HepG2 (cell line): Measurements from ENCODE around the gene RABGGTA. TPM values are rescaled to one million over a fixed set of nuclear protein-coding genes. Genes with fewer than 3 reads are reported as not detected.

Experiments used
- BHLHE40 ChIP-seq: IDR thresholded peaks from 2 replicates; pipeline ENCODE4 v1.6.1; 2011; ENCODE audit warnings: low read length, improper control_type of control experiment
- NKX3-1 ChIP-seq: sonication (generic); formaldehyde crosslinking; IDR thresholded peaks from 2 replicates; pipeline ENCODE4 v1.5.0; 2020; ENCODE audit warnings: missing genetic modification reagents
- NONO ChIP-seq, 2 experiments: fragments of 450-650 bp in 1 of 2; sonication (generic) in 1 of 2; formaldehyde crosslinking in 1 of 2; IDR thresholded peaks in 1 of 2; conservative IDR thresholded peaks in 1 of 2; 2 replicates each; pipeline versions ENCODE4 v1.6.1 to v1.8.0; 2017 to 2022; ENCODE audit warnings: mild to moderate bottlenecking in 1 of 2, missing genetic modification reagents in 1 of 2, moderate library complexity in 1 of 2
- RFXANK ChIP-seq: IDR thresholded peaks from 2 replicates; pipeline ENCODE4 v1.6.1; 2016
- TCF7L2 ChIP-seq: IDR thresholded peaks from 2 replicates; pipeline ENCODE4 v1.6.1; 2011; ENCODE audit warnings: mild to moderate bottlenecking, low read depth, low read length, moderate library complexity
- TEAD2 ChIP-seq: sonication (generic); formaldehyde crosslinking; IDR thresholded peaks from 2 replicates; pipeline ENCODE4 v1.9.0; 2021; ENCODE audit warnings: missing genetic modification reagents
- XRCC5 ChIP-seq: fragments of 200-400 bp; formaldehyde crosslinking; optimal IDR thresholded peaks from 2 replicates; pipeline ENCODE3; 2017; ENCODE audit warnings: mild to moderate bottlenecking, low read length
- ZNF124 ChIP-seq: sonication (generic); formaldehyde crosslinking; IDR thresholded peaks from 2 replicates; pipeline ENCODE4 v1.4.0; 2020; ENCODE audit warnings: missing genetic modification reagents
- ZNF343 ChIP-seq: sonication (generic); formaldehyde crosslinking; IDR thresholded peaks from 2 replicates; pipeline ENCODE4 v1.4.0; 2020; ENCODE audit warnings: mild to moderate bottlenecking, missing genetic modification reagents
- ZNF530 ChIP-seq: sonication (generic); formaldehyde crosslinking; IDR thresholded peaks from 2 replicates; pipeline ENCODE4 v1.5.0; 2020; ENCODE audit warnings: low read depth, mild to moderate bottlenecking, missing genetic modification reagents
- ZNF550 ChIP-seq: sonication (generic); formaldehyde crosslinking; IDR thresholded peaks from 2 replicates; pipeline ENCODE4 v1.4.0; 2020; ENCODE audit warnings: mild to moderate bottlenecking, missing genetic modification reagents, borderline replicate concordance
- ZNF776 ChIP-seq: sonication (generic); formaldehyde crosslinking; IDR thresholded peaks from 2 replicates; pipeline ENCODE4 v1.4.0; 2020; ENCODE audit warnings: mild to moderate bottlenecking, missing genetic modification reagents
- polyA plus RNA-seq, 8 experiments: library from polyadenylated mRNA; depleted of rRNA in 3 of 8; stranded (reverse) in 7 of 8; unstranded in 1 of 8; fragments of >200 nt; fragmentation: Illumina TruSeq in 4 of 8; extraction: Trizol in 4 of 8; gene quantifications; 2 replicates each; pipeline versions ENCODE4 v1.2.1 to v1.2.3, GENCODE V29; 2011 to 2016; ENCODE audit warnings: low read depth in 4 of 8, missing spikeins in 1 of 8, mixed read lengths in 1 of 8; ENCODE audit not compliant: insufficient read depth in 1 of 8
- total RNA-seq, 5 experiments: library from RNA; depleted of rRNA; stranded (reverse); fragments of >200 nt; fragmentation: Illumina TruSeq; extraction: Trizol; gene quantifications; 2 replicates each; pipeline ENCODE4 v1.2.3, GENCODE V29; 2016; ENCODE audit warnings: low read depth in 1 of 5
- TF ChIP-seq, protein P1 (sequence below): IDR thresholded peaks from 2 replicates; pipeline ENCODE4 v1.6.1; 2016; ENCODE audit warnings: control low read depth
- TF ChIP-seq, protein P2 (sequence below): sonication (generic); formaldehyde crosslinking; IDR thresholded peaks from 2 replicates; pipeline ENCODE4 v1.4.0; 2020; ENCODE audit warnings: missing genetic modification reagents, borderline replicate concordance
- TF ChIP-seq, protein P3 (sequence below): sonication (generic); formaldehyde crosslinking; IDR thresholded peaks from 2 replicates; pipeline ENCODE4 v1.5.0; 2020; ENCODE audit warnings: missing genetic modification reagents
- TF ChIP-seq, protein P4 (sequence below), 2 experiments: sonication (generic) in 1 of 2; formaldehyde crosslinking in 1 of 2; IDR thresholded peaks; 2 replicates each; pipeline versions ENCODE4 v1.6.1 to v1.9.0; 2014 to 2022; ENCODE audit warnings: antibody characterized with exemption in 1 of 2, borderline replicate concordance in 1 of 2, inconsistent platforms in 1 of 2, low read depth in 1 of 2, missing genetic modification reagents in 1 of 2
- TF ChIP-seq, protein P5 (sequence below): sonication (generic); formaldehyde crosslinking; IDR thresholded peaks from 2 replicates; pipeline ENCODE4 v1.5.0; 2020; ENCODE audit warnings: missing genetic modification reagents

Gene RABGGTA
- total and polyA plus RNA-seq, 2 of the 13 experiments (the other 11 are each of a cell fraction or from before 2014, with no cell fraction given): 57.9 to 90.8 TPM

DNA sequence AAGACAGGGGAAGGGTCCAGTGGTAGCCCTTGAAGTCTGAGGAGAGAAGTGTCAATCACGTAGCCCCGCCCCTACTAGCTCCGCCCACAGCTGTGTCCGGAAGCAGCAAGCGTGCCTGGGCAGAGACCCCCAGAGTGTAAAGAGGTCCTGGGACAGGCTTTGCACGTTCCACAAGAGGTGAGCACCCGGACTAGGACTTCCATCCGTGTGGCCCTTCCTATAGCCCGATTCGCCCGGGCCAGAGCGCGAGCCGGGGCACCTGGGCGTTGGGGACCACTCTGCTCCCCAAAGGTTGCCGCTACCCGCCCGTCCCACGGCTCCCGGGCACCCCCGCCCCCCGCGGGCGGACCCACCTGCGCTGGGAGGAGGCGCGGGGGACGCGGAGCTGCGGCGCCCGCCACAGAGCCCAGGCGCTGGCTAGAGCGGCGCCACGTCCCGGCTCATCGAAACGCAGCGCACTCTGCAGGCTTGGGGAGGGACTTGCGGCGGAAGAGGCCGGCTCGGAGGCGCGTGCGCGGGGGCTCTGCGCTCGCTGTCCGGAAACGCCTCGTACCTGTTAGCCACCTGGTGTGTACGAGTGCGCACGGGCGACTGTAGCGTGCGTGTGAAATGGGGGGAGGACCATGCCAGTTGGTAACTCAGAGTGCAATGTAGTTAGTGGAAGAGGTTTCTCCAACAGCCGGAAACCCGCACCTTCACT, at the start of gene RABGGTA (continued):
- TF ChIP-seq, protein P1, sequence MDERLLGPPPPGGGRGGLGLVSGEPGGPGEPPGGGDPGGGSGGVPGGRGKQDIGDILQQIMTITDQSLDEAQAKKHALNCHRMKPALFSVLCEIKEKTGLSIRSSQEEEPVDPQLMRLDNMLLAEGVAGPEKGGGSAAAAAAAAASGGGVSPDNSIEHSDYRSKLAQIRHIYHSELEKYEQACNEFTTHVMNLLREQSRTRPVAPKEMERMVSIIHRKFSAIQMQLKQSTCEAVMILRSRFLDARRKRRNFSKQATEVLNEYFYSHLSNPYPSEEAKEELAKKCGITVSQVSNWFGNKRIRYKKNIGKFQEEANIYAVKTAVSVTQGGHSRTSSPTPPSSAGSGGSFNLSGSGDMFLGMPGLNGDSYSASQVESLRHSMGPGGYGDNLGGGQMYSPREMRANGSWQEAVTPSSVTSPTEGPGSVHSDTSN: peak; percentile 96
- TF ChIP-seq, protein P2, sequence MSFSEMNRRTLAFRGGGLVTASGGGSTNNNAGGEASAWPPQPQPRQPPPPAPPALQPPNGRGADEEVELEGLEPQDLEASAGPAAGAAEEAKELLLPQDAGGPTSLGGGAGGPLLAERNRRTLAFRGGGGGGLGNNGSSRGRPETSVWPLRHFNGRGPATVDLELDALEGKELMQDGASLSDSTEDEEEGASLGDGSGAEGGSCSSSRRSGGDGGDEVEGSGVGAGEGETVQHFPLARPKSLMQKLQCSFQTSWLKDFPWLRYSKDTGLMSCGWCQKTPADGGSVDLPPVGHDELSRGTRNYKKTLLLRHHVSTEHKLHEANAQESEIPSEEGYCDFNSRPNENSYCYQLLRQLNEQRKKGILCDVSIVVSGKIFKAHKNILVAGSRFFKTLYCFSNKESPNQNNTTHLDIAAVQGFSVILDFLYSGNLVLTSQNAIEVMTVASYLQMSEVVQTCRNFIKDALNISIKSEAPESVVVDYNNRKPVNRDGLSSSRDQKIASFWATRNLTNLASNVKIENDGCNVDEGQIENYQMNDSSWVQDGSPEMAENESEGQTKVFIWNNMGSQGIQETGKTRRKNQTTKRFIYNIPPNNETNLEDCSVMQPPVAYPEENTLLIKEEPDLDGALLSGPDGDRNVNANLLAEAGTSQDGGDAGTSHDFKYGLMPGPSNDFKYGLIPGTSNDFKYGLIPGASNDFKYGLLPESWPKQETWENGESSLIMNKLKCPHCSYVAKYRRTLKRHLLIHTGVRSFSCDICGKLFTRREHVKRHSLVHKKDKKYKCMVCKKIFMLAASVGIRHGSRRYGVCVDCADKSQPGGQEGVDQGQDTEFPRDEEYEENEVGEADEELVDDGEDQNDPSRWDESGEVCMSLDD (CRISPR knock-in tag): peak; percentile 99
- TF ChIP-seq, protein P3, sequence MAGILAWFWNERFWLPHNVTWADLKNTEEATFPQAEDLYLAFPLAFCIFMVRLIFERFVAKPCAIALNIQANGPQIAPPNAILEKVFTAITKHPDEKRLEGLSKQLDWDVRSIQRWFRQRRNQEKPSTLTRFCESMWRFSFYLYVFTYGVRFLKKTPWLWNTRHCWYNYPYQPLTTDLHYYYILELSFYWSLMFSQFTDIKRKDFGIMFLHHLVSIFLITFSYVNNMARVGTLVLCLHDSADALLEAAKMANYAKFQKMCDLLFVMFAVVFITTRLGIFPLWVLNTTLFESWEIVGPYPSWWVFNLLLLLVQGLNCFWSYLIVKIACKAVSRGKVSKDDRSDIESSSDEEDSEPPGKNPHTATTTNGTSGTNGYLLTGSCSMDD (CRISPR knock-in tag): peak; percentile 93; the same call in 1 of the 2 replicates
- TF ChIP-seq ZNF343 (CRISPR knock-in tag): peak; percentile 99
- peak; percentile 100 for TF ChIP-seq XRCC5
- TF ChIP-seq ZNF530 (CRISPR knock-in tag): no peak
- TF ChIP-seq NONO (IDR thresholded peaks at IDR 0.05): no peak
- peak; percentile 100 for TF ChIP-seq NONO (CRISPR knock-in tag; conservative IDR thresholded peaks at IDR 0.05)
- peak; percentile 96 for TF ChIP-seq TEAD2 (CRISPR knock-in tag)
- TF ChIP-seq, protein P4, sequence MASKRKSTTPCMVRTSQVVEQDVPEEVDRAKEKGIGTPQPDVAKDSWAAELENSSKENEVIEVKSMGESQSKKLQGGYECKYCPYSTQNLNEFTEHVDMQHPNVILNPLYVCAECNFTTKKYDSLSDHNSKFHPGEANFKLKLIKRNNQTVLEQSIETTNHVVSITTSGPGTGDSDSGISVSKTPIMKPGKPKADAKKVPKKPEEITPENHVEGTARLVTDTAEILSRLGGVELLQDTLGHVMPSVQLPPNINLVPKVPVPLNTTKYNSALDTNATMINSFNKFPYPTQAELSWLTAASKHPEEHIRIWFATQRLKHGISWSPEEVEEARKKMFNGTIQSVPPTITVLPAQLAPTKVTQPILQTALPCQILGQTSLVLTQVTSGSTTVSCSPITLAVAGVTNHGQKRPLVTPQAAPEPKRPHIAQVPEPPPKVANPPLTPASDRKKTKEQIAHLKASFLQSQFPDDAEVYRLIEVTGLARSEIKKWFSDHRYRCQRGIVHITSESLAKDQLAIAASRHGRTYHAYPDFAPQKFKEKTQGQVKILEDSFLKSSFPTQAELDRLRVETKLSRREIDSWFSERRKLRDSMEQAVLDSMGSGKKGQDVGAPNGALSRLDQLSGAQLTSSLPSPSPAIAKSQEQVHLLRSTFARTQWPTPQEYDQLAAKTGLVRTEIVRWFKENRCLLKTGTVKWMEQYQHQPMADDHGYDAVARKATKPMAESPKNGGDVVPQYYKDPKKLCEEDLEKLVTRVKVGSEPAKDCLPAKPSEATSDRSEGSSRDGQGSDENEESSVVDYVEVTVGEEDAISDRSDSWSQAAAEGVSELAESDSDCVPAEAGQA (IDR thresholded peaks at IDR 0.05; ENCODE audit: low read depth): peak; percentile 91
- TF ChIP-seq, protein P4 (CRISPR knock-in tag; IDR thresholded peaks at IDR 0.05; ENCODE audit: borderline replicate concordance): peak; percentile 98; the same call in 1 of the 2 replicates
- TF ChIP-seq BHLHE40: peak; percentile 78
- TF ChIP-seq ZNF550: peak; percentile 95; the same call in 1 of the 2 replicates
- peak; percentile 99 for TF ChIP-seq ZNF776 (CRISPR knock-in tag)
- TF ChIP-seq TCF7L2: no peak
- peak; percentile 99 for TF ChIP-seq NKX3-1
- peak; percentile 95 for TF ChIP-seq RFXANK (CRISPR knock-in tag)
- TF ChIP-seq, protein P5, sequence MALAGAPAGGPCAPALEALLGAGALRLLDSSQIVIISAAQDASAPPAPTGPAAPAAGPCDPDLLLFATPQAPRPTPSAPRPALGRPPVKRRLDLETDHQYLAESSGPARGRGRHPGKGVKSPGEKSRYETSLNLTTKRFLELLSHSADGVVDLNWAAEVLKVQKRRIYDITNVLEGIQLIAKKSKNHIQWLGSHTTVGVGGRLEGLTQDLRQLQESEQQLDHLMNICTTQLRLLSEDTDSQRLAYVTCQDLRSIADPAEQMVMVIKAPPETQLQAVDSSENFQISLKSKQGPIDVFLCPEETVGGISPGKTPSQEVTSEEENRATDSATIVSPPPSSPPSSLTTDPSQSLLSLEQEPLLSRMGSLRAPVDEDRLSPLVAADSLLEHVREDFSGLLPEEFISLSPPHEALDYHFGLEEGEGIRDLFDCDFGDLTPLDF: peak; percentile 95
- peak; percentile 91; the same call in 1 of the 2 replicates for TF ChIP-seq ZNF124
